Esophagus muscularis mucosa (tissue), 4 donors: ENCODE data around the gene ADA. TPM values are rescaled to one million over a fixed set of nuclear protein-coding genes. Genes with fewer than 3 reads are reported as not detected.

Experiments used
- DNase-seq: peaks from one replicate; pipeline ENCODE4 v3.0.0-alpha.2; 2017; ENCODE audit errors: extremely low spot score
- H3K27ac ChIP-seq, 4 donors: fragments of 200-600 bp; sonication (generic); replicated peaks in 1 of 4; 1 replicate in 3 of 4; 2 replicates in 1 of 4; pipeline ENCODE4 v1.5.1; 2016 to 2019; ENCODE audit warnings: mild to moderate bottlenecking in 1 of 4
- H3K27me3 ChIP-seq, 4 donors: fragments of 200-600 bp; sonication (generic); one replicate each; pipeline versions ENCODE4 v1.5.1 to v1.6.0; 2016 to 2019
- H3K36me3 ChIP-seq, 4 donors: fragments of 200-600 bp; sonication (generic); one replicate each; pipeline ENCODE4 v1.5.1; 2016 to 2019
- H3K4me1 ChIP-seq, 4 donors: fragments of 200-600 bp; sonication (generic); one replicate each; pipeline ENCODE4 v1.5.1; 2016 to 2019
- H3K4me3 ChIP-seq, 4 donors: fragments of 200-600 bp; sonication (generic); 1 replicate in 2 of 4; 2 replicates in 2 of 4; pipeline ENCODE4 v1.5.1; 2016 to 2019; ENCODE audit warnings: mild to moderate bottlenecking in 4 of 4, moderate library complexity in 1 of 4
- H3K9me3 ChIP-seq, 4 donors: fragments of 200-600 bp; sonication (generic); 1 replicate in 3 of 4; 2 replicates in 1 of 4; pipeline ENCODE4 v1.5.1; 2016 to 2019
- EP300 ChIP-seq: sonication (generic); formaldehyde crosslinking; IDR thresholded peaks from one replicate; pipeline ENCODE4 v1.6.1; 2017; ENCODE audit warnings: antibody characterized with exemption
- POLR2A ChIP-seq: fragments of 450-650 bp; IDR thresholded peaks from one replicate; pipeline ENCODE4 v1.6.1; 2017; ENCODE audit warnings: antibody characterized with exemption, moderate library complexity, mild to moderate bottlenecking, low read depth
- POLR2AphosphoS5 ChIP-seq, 2 donors: sonication (generic); formaldehyde crosslinking; IDR thresholded peaks; one replicate each; pipeline ENCODE4 v1.6.1; 2017; ENCODE audit warnings: antibody characterized with exemption in 2 of 2
- WGBS: methylation state at CpG from one replicate; pipeline ENCODE4 v1.1.5; 2018; 5-methylcytosine and 5-hydroxymethylcytosine counted together
- intact Hi-C: fragments of 100-400 bp; cut with DNase I; formaldehyde crosslinking; loops from one replicate; pipeline ENCODE4 v1.15.1; 2023
- total RNA-seq, 4 donors: library from RNA; depleted of rRNA; stranded (reverse); fragments of >200 nt; gene quantifications; one replicate each; pipeline versions ENCODE4 v1.1.0 to v1.2.1, GENCODE V29; 2016
- TF ChIP-seq, protein P1 (sequence below), 3 experiments: fragments of 200-600 bp in 2 of 3; fragments of 450-650 bp in 1 of 3; sonication (generic) in 2 of 3; IDR thresholded peaks; one replicate each; pipeline ENCODE4 v1.5.1; 2017 to 2019; ENCODE audit warnings: antibody characterized with exemption in 3 of 3, mild to moderate bottlenecking in 2 of 3, moderate library complexity in 1 of 3

ADA gene
- total RNA-seq, 4 donors from 2014 or later: 9.6 to 18.4 (median 13.4) TPM

DNA sequence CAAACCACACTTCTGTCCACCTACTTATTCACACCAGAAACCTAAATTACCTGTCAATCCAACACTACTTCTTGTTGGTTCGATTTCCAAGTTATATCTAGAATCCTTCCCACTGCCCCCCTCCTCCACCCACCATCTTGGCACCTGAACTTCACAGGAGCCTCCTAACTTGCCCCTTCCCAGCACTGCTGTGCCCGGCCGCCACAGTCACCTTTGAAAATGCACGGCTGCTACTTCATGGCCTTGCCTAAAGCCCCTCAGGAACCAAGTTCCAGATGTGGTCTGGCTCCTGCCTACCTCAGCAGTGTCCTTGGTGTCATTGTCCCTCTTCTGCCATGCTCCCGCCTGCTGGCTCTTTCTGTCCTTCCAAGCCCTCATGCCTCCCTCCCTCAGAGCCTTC lies 37.9 kb downstream of the ADA start:
- TF ChIP-seq, protein P1, sequence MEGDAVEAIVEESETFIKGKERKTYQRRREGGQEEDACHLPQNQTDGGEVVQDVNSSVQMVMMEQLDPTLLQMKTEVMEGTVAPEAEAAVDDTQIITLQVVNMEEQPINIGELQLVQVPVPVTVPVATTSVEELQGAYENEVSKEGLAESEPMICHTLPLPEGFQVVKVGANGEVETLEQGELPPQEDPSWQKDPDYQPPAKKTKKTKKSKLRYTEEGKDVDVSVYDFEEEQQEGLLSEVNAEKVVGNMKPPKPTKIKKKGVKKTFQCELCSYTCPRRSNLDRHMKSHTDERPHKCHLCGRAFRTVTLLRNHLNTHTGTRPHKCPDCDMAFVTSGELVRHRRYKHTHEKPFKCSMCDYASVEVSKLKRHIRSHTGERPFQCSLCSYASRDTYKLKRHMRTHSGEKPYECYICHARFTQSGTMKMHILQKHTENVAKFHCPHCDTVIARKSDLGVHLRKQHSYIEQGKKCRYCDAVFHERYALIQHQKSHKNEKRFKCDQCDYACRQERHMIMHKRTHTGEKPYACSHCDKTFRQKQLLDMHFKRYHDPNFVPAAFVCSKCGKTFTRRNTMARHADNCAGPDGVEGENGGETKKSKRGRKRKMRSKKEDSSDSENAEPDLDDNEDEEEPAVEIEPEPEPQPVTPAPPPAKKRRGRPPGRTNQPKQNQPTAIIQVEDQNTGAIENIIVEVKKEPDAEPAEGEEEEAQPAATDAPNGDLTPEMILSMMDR (IDR thresholded peaks at IDR 0.05): no peak
- TF ChIP-seq POLR2AphosphoS5 (IDR thresholded peaks at IDR 0.05): no peak
- no peak for TF ChIP-seq POLR2A
- TF ChIP-seq EP300: no peak
- H3K4me1 ChIP-seq: peaks cover 68 to 79% (median 77%) of the 10 kb centered on the region in 4 donors
- peak overlapping the region; percentile 76 to 80 (median 78) for H3K27ac ChIP-seq
- H3K27me3 ChIP-seq: no peaks in the 10 kb centered on the region
- no peaks in the 10 kb centered on the region for H3K9me3 ChIP-seq
- DNase-seq: no peak
- no peak overlapping the region for H3K4me3 ChIP-seq
- H3K36me3 ChIP-seq: peaks cover 0 to 56% (median 48%) of the 10 kb centered on the region in 4 donors
- WGBS: 91% methylated on average over 5 of the region's 5 CpGs
- intact Hi-C loops: loop anchor here (10.0 kb wide), 2 partner anchors 121 to 229 kb away; no protein-coding TSS in a partner anchor

DNA sequence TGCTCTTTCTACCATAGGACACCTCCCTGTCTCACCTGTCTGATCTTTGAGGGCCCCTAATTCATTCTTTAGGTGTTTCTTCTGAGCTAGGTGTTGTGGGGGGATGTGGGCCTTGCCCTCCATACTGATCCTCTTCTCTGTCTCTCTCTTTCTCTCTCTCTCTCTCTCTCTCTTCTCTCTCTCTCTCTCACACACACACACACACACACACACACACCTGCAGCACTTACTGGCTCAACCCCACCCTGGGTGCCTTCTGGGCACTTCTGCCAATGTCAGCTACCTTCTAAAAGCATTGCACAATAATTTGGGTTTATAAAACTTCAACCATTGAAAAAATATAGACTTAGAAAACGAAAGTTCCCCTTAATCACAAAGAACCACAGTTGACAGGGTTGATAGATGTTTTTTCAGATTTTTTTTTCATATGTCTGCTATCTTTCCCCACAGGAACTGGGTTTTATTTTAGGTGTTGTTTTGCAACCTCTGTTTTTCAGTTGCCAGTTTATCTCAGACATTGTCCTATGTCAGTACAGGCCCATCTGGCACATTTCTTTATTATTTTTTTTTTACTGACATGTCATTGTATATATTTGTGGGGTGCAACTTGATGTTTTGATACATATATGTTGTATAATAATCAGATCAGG lies 41.1 kb downstream of the ADA start:
- intact Hi-C loops: loop anchor here (2.0 to 10.0 kb wide), 4 partner anchors 80 to 226 kb away; partner anchors contain the start of gene TTPAL
- Histone ChIP-seq H3K27me3 (no peaks in the 10 kb centered on the region), H3K4me1 (peaks cover 47 to 64% (median 60%) of the 10 kb centered on the region in 4 donors), H3K9me3 (no peaks in the 10 kb centered on the region), H3K27ac (peak overlapping the region; percentile 84 to 92 (median 88)), H3K4me3 (peak overlapping the region in 2 of 4 donors; percentile 42 to 53), H3K36me3 (peaks cover 0 to 30% (median 19%) of the 10 kb centered on the region in 4 donors)
- TF ChIP-seq EP300: no peak
- no peak for TF ChIP-seq POLR2AphosphoS5 (IDR thresholded peaks at IDR 0.05)
- TF ChIP-seq, protein P1 (IDR thresholded peaks at IDR 0.05): no peak
- no peak for TF ChIP-seq POLR2A
- WGBS: 3% methylated on average over 1 of the region's 1 CpG
- DNase-seq: no peak

GRCh38 chr20:44609516-44610312 lies 41.8 kb downstream of the ADA start:
- Histone ChIP-seq H3K36me3 (peaks cover 0 to 22% (median 12%) of the 10 kb centered on the region in 4 donors), H3K9me3 (no peaks in the 10 kb centered on the region), H3K4me3 (peak overlapping the region; percentile 29 to 53 (median 43)), H3K27me3 (no peaks in the 10 kb centered on the region), H3K27ac (peak overlapping the region; percentile 84 to 92 (median 88)), H3K4me1 (peaks cover 40 to 61% (median 56%) of the 10 kb centered on the region in 4 donors)
- DNase-seq: peak; percentile 96
- peak; percentile 79 to 86 for TF ChIP-seq POLR2AphosphoS5 (IDR thresholded peaks at IDR 0.05)
- TF ChIP-seq POLR2A: no peak
- no peak for TF ChIP-seq EP300
- TF ChIP-seq, protein P1 (IDR thresholded peaks at IDR 0.05): peak; percentile 98 to 100 (median 99)
- WGBS: 25% methylated on average over 25 of the region's 25 CpGs
- intact Hi-C loops: loop anchor here (2.0 to 10.0 kb wide), 5 partner anchors 79 to 395 kb away; partner anchors contain the start of genes OSER1 and TTPAL

DNA sequence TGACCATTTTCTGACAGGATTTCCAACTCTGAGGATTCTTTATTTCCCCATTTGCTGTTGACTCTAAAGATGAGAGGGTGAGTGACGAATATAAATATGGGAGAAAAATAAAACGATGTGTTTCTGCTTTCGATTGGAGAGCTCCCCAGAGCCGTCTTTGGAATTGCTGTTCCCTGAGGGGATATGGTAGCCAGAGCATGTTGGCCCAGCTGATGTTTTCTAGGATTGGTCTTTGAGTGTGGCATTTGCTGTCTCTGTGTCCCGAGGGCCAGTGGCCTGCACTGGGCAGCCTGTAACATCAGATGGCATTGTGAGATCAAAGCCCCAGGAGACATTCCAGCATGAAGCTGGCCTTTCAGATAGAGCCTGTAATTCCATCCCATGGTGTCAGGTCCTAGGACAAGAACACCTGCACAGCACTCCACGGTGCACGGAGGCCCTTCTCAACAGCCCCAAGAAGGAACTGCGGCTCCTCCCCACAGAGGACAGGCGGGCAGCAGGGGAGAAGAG lies 42.4 kb downstream of the ADA start:
- no peak for DNase-seq
- TF ChIP-seq EP300: no peak
- TF ChIP-seq, protein P1 (IDR thresholded peaks at IDR 0.05): no peak

More for the DNA sequence above, 42.4 kb downstream of the ADA start:
- 40% methylated on average over 9 of the region's 9 CpGs for WGBS
- Histone ChIP-seq H3K27me3 (no peaks in the 10 kb centered on the region), H3K4me1 (peaks cover 39 to 61% (median 56%) of the 10 kb centered on the region in 4 donors), H3K4me3 (peak overlapping the region; percentile 29 to 53 (median 43)), H3K9me3 (no peaks in the 10 kb centered on the region), H3K36me3 (peaks cover 0 to 19% (median 6%) of the 10 kb centered on the region in 4 donors), H3K27ac (peak overlapping the region; percentile 84 to 92 (median 88))
- intact Hi-C loops: loop anchor here (10.0 kb wide), 1 partner anchor 394 kb away; the partner anchor contains the start of gene OSER1
